Skin epidermis (tissue), 12 donors: ENCODE data around the gene HOXD9.

Source experiments
- H3K27ac ChIP-seq, 21 experiments: fragments of 200-600 bp; sonication (generic) in 11 of 21; one replicate each; pipeline ENCODE4 v1.5.0; 2020; ENCODE audit warnings: mild to moderate bottlenecking in 3 of 21, inconsistent platforms in 2 of 21, moderate library complexity in 2 of 21
- H3K4me3 ChIP-seq, 7 experiments: fragments of 200-600 bp; sonication (generic) in 2 of 7; one replicate each; pipeline ENCODE4 v1.5.0; 2020; ENCODE audit warnings: inconsistent platforms in 2 of 7, mild to moderate bottlenecking in 2 of 7, moderate library complexity in 1 of 7

Gene HOXD9

GRCh38 chr2:176158855-176159662 is 36.5 kb downstream of the HOXD9 start:
- peak overlapping the region in 1 of 7 experiments; percentile 8 for H3K4me3 ChIP-seq
- peak overlapping the region in 5 of 21 experiments; percentile 13 to 59 (median 41) for H3K27ac ChIP-seq

- Histone ChIP-seq H3K4me3 (peak overlapping the region in 1 of 7 experiments; percentile 26), H3K27ac (peak overlapping the region in 6 of 21 experiments; percentile 13 to 59 (median 40))
These were observed 37.2 kb downstream of the HOXD9 start for GRCh38 chr2:176159663-176160250.

- Histone ChIP-seq H3K4me3 (peak overlapping the region in 2 of 7 experiments; percentile 13 to 26), H3K27ac (peak overlapping the region in 5 of 21 experiments; percentile 28 to 59 (median 41))
These were observed 37.9 kb downstream of the HOXD9 start for GRCh38 chr2:176160251-176160985.

- Histone ChIP-seq H3K4me3 (peak overlapping the region in 2 of 7 experiments; percentile 13 to 26), H3K27ac (peak overlapping the region in 3 of 21 experiments; percentile 29 to 59 (median 54))
These were observed 38.7 kb downstream of the HOXD9 start for GRCh38 chr2:176160986-176161824.

- Histone ChIP-seq H3K27ac (peak overlapping the region in 5 of 21 experiments; percentile 3 to 54 (median 29)), H3K4me3 (peak overlapping the region in 2 of 7 experiments; percentile 8 to 17)
These were observed 39.5 kb downstream of the HOXD9 start for GRCh38 chr2:176161825-176162626.

GRCh38 chr2:176162911-176163671 is 40.6 kb downstream of the HOXD9 start:
- no peak overlapping the region for H3K4me3 ChIP-seq
- H3K27ac ChIP-seq, result no peak overlapping the region

GRCh38 chr2:176163672-176164056 is 41.1 kb downstream of the HOXD9 start:
- Histone ChIP-seq H3K4me3 (no peak overlapping the region), H3K27ac (no peak overlapping the region)

GRCh38 chr2:176164201-176164600 is 41.7 kb downstream of the HOXD9 start:
- no peak overlapping the region for H3K27ac ChIP-seq
- H3K4me3 ChIP-seq, result no peak overlapping the region

- Histone ChIP-seq H3K4me3 (no peak overlapping the region), H3K27ac (no peak overlapping the region)
These were observed 42.3 kb downstream of the HOXD9 start for GRCh38 chr2:176164611-176165369.

GRCh38 chr2:176165370-176166050 is 43.0 kb downstream of the HOXD9 start:
- Histone ChIP-seq H3K27ac (no peak overlapping the region), H3K4me3 (no peak overlapping the region)

- H3K27ac ChIP-seq, result no peak overlapping the region
- H3K4me3 ChIP-seq, result no peak overlapping the region
These were observed 43.8 kb downstream of the HOXD9 start for GRCh38 chr2:176166272-176166671.

- H3K4me3 ChIP-seq, result no peak overlapping the region
- H3K27ac ChIP-seq, result no peak overlapping the region
These were observed 44.9 kb downstream of the HOXD9 start for GRCh38 chr2:176167398-176167797.

- no peak overlapping the region for H3K27ac ChIP-seq
- H3K4me3 ChIP-seq, result no peak overlapping the region
These were observed 46.7 kb downstream of the HOXD9 start for GRCh38 chr2:176169181-176169580.

GRCh38 chr2:176169711-176170110 is 47.2 kb downstream of the HOXD9 start:
- no peak overlapping the region for H3K27ac ChIP-seq

GRCh38 chr2:176170602-176171305 is 48.2 kb downstream of the HOXD9 start:
- H3K27ac ChIP-seq, result no peak overlapping the region
- H3K4me3 ChIP-seq, result no peak overlapping the region

More at GRCh38 chr2:176169711-176170110, 47.2 kb downstream of the HOXD9 start:
- no peak overlapping the region for H3K4me3 ChIP-seq

GRCh38 chr2:176171351-176172006 is 49.0 kb downstream of the HOXD9 start:
- H3K4me3 ChIP-seq, result no peak overlapping the region
- no peak overlapping the region for H3K27ac ChIP-seq
